Esophagus squamous epithelium (tissue), 4 donors: ENCODE results near the gene ASPM.

Experiments
- POLR2A ChIP-seq, 4 donors: fragments of 450-650 bp; IDR thresholded peaks; one replicate each; pipeline ENCODE4 v1.6.1; 2017; ENCODE audit warnings: antibody characterized with exemption in 4 of 4, mild to moderate bottlenecking in 4 of 4, moderate library complexity in 3 of 4
- TF ChIP-seq, protein P1 (sequence below), 6 experiments: fragments of 450-650 bp in 4 of 6; fragments of 200-600 bp in 2 of 6; sonication (generic) in 2 of 6; IDR thresholded peaks; one replicate each; pipeline ENCODE4 v1.5.1; 2016 to 2019; ENCODE audit warnings: antibody characterized with exemption in 6 of 6, mild to moderate bottlenecking in 4 of 6, moderate library complexity in 4 of 6

DNA sequence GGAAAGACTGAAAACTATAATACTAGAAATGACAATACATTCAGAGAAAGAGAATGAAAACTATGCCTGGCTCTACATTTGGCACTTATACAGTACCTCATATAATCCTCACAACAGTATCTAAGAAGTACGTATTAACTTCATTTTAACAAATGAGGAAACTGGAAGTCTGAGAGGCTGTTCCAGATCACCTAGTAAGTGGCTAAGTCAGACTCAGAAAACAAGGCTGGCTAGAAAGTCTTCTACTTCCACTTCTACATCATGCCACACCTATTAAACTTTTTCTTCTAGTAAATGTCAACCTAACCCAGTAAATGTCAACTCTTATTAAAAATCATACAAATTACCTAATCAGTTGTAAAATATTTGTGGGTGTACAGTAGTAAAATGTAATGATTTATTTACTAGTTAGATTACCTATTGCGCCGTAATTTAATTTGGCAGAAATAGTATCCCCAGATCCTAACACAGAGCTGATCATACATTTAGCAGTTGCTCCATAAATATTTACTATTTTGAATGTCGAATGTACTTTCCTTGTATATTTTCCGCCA is 36.8 kb upstream of the ASPM start:
- TF ChIP-seq, protein P1, sequence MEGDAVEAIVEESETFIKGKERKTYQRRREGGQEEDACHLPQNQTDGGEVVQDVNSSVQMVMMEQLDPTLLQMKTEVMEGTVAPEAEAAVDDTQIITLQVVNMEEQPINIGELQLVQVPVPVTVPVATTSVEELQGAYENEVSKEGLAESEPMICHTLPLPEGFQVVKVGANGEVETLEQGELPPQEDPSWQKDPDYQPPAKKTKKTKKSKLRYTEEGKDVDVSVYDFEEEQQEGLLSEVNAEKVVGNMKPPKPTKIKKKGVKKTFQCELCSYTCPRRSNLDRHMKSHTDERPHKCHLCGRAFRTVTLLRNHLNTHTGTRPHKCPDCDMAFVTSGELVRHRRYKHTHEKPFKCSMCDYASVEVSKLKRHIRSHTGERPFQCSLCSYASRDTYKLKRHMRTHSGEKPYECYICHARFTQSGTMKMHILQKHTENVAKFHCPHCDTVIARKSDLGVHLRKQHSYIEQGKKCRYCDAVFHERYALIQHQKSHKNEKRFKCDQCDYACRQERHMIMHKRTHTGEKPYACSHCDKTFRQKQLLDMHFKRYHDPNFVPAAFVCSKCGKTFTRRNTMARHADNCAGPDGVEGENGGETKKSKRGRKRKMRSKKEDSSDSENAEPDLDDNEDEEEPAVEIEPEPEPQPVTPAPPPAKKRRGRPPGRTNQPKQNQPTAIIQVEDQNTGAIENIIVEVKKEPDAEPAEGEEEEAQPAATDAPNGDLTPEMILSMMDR (IDR thresholded peaks at IDR 0.05), result no peak
- TF ChIP-seq POLR2A (IDR thresholded peaks at IDR 0.05), result no peak
